HG02798 (cell line): Measurements from ENCODE around the gene FRAS1.
"Not testable (repeated sequence)": the region's sequence is repeated elsewhere in the genome, so short reads cannot be mapped to it uniquely, and the experiment has no call there.

Experiments used
- ATAC-seq: cut with Tn5 transposase; IDR thresholded peaks from one replicate; pipeline ENCODE4 v1.9.1; 2021; ENCODE audit warnings: mild to moderate bottlenecking; ENCODE audit not compliant: unreplicated experiment, poor library complexity

Gene FRAS1

GRCh38 chr4:78476108-78476704 is 419.1 kb downstream of the FRAS1 start:
- no peak for ATAC-seq

GRCh38 chr4:78477276-78477675 is 420.2 kb downstream of the FRAS1 start:
- no peak for ATAC-seq

GRCh38 chr4:78478523-78478922 is 421.4 kb downstream of the FRAS1 start:
- ATAC-seq: no peak

GRCh38 chr4:78480286-78480685 is 423.2 kb downstream of the FRAS1 start:
- ATAC-seq: no peak

- no peak for ATAC-seq
Measured at GRCh38 chr4:78481180-78481579, 424.1 kb downstream of the FRAS1 start.

GRCh38 chr4:78482281-78482680 is 425.2 kb downstream of the FRAS1 start:
- ATAC-seq: no peak

- no peak for ATAC-seq
Measured at GRCh38 chr4:78483811-78484210, 426.7 kb downstream of the FRAS1 start.

- no peak for ATAC-seq
Measured at GRCh38 chr4:78484574-78484973, 427.5 kb downstream of the FRAS1 start.

- no peak for ATAC-seq
Measured at GRCh38 chr4:78493731-78494130, 436.6 kb downstream of the FRAS1 start.

- ATAC-seq: no peak
Measured at GRCh38 chr4:78496021-78496643, 439.0 kb downstream of the FRAS1 start.

- ATAC-seq: not testable (repeated sequence)
Measured at GRCh38 chr4:78506260-78506659, 449.1 kb downstream of the FRAS1 start.

- ATAC-seq: no peak
Measured at GRCh38 chr4:78509043-78509442, 451.9 kb downstream of the FRAS1 start.

- ATAC-seq: no peak
Measured at GRCh38 chr4:78510108-78510507, 453.0 kb downstream of the FRAS1 start.

- ATAC-seq: no peak
Measured at GRCh38 chr4:78510681-78511080, 453.6 kb downstream of the FRAS1 start.

- no peak for ATAC-seq
Measured at GRCh38 chr4:78512357-78512920, 455.3 kb downstream of the FRAS1 start.

- ATAC-seq: no peak
Measured at GRCh38 chr4:78513411-78513975, 456.4 kb downstream of the FRAS1 start.

- ATAC-seq: no peak
Measured at GRCh38 chr4:78517050-78517652, 460.0 kb downstream of the FRAS1 start.

GRCh38 chr4:78518561-78518960 is 461.4 kb downstream of the FRAS1 start:
- no peak for ATAC-seq

GRCh38 chr4:78519962-78520361 is 462.8 kb downstream of the FRAS1 start:
- no peak for ATAC-seq

GRCh38 chr4:78520808-78521226 is 463.7 kb downstream of the FRAS1 start:
- no peak for ATAC-seq

- ATAC-seq: no peak
Measured at GRCh38 chr4:78524009-78524408, 466.9 kb downstream of the FRAS1 start.
